Colonic mucosa (tissue), 4 donors: ENCODE measurements around the gene PROZ. TPM values are rescaled to one million over a fixed set of nuclear protein-coding genes. Genes with fewer than 3 reads are reported as not detected.

Experiments used
- DNase-seq: peaks from one replicate; pipeline ENCODE4 v3.0.0-alpha.2; 2020
- H3K27ac ChIP-seq: fragments of 200-600 bp; one replicate; pipeline ENCODE4 v1.8.0; 2021
- H3K27me3 ChIP-seq: fragments of 200-600 bp; one replicate; pipeline ENCODE4 v1.8.0; 2021
- H3K36me3 ChIP-seq: fragments of 200-600 bp; one replicate; pipeline ENCODE4 v1.8.0; 2021
- H3K4me1 ChIP-seq: fragments of 200-600 bp; one replicate; pipeline ENCODE4 v1.8.0; 2021; ENCODE audit warnings: mild to moderate bottlenecking
- H3K4me3 ChIP-seq: fragments of 200-600 bp; one replicate; pipeline ENCODE4 v1.8.0; 2021
- H3K9ac ChIP-seq, 2 donors: one replicate each; pipeline ENCODE4 v1.7.0; 2013; ENCODE audit warnings: control low read depth in 2 of 2, low read depth in 2 of 2, low read length in 2 of 2
- H3K9me3 ChIP-seq: fragments of 200-600 bp; one replicate; pipeline ENCODE4 v1.8.0; 2021
- CTCF ChIP-seq: fragments of 200-600 bp; IDR thresholded peaks from one replicate; pipeline ENCODE4 v1.8.0; 2022; ENCODE audit warnings: antibody characterized with exemption, mild to moderate bottlenecking
- intact Hi-C: fragments of 100-400 bp; cut with DNase I; formaldehyde crosslinking; loops from one replicate; pipeline ENCODE4 v1.14.1; 2022
- total RNA-seq, 2 donors: library from RNA; stranded (reverse); fragmentation: NEBNext Ultra II Directional in 1 of 2; extraction: Animal tissue kit (Norgen Biotek cat#: 25700) in 1 of 2; gene quantifications; one replicate each; pipeline ENCODE4 v1.2.1, GENCODE V29; 2021
- donor health status: healthy.
- donor health status: DM: no; HTN: no; CAD: no.
- donor health status: DM: no; HTN: no; CAD: no.

Gene PROZ
- total RNA-seq, 2 donors from 2014 or later = not detected

DNA sequence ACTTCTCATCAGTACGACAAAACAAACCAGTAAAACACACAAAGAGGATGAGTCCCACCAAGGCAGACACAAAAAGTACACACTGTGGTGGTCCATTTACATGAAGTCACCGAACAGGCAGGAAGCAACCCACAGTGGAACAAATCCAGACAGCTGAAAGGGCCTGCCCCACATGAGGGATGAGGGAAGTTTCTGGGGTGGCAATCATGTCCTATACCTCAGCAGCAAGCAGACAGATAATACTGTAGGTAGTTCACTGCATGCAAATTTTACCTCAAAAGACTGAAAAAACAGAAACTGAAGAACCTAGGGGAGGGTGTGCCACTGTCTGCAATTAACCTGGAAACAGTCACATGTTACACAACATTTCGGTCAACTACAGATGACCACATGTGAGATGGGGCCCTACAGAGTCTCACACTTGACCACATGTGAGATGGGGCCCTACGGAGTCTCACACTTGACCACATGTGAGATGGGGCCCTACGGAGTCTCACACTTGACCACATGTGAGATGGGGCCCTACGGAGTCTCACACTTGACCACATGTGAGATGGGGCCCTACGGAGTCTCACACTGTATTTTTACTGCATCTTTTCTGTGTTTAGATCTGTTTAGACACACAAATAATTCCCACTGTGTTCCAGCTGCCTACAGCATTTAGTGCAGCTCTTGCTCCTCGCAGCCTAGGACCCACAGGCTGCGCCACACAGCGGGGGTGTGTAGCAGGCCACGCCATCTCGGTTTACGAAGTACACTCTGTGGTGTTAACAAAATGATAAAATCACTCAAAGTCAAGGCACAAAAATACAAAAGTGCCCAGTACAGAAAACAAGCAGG lies 27.8 kb downstream of the PROZ start:
- H3K27me3 ChIP-seq = no peaks in the 10 kb centered on the region
- H3K9ac ChIP-seq = no peak overlapping the region
- DNase-seq = no peak
- H3K27ac ChIP-seq = no peak overlapping the region
- intact Hi-C loops = no loop called here
- no peak overlapping the region for H3K4me3 ChIP-seq
- H3K9me3 ChIP-seq = no peaks in the 10 kb centered on the region
- TF ChIP-seq CTCF = no peak
- H3K36me3 ChIP-seq = peaks cover 7% of the 10 kb centered on the region
- H3K4me1 ChIP-seq = no peaks in the 10 kb centered on the region

GRCh38 chr13:113187263-113187669 lies 28.8 kb downstream of the PROZ start:
- TF ChIP-seq CTCF = no peak
- Histone ChIP-seq H3K27me3 (no peaks in the 10 kb centered on the region), H3K36me3 (peaks cover 7% of the 10 kb centered on the region), H3K27ac (no peak overlapping the region), H3K9me3 (no peaks in the 10 kb centered on the region), H3K4me3 (no peak overlapping the region), H3K9ac (peak overlapping the region in 1 of 2 donors; percentile 3), H3K4me1 (no peaks in the 10 kb centered on the region)
- DNase-seq = peak; percentile 50
- intact Hi-C loops = no loop called here

DNA sequence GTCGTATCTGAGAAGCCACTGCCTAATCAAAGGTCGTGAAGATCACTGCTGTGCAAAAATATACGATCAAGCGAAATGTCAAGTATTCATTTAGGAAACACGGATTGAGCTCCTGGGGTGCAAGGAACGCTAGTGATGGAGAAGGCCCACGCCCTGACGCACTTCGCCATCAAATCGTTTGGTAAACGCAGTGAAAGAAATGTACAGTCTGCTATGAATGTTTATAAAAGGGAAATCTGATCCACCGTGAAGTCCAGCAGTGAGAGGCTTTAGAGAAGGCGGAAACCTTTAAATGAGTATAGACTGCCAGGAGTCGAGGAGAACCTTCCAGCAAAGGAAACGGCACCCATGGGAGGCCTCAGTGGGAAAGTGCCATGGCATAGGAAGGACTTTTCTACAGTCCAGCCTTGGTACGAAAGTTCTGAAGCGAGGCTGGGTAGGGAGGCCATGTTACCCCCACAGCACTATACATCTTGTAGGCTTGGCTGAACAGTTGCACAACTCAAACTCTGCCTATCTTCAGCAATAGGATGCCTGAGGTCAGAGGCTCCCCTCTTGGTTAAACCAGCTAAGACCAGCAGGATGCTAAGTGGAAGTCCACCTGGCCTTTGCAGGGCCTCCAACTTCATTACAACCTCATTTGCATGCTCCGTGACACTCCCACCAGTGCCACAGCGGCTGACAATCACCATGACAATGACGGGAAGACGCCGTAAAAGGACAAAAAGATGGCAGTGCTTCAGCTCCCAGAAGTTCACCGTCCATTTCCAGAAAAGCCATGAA lies 29.6 kb downstream of the PROZ start:
- TF ChIP-seq CTCF = no peak
- Histone ChIP-seq H3K9ac (no peak overlapping the region), H3K4me3 (no peak overlapping the region), H3K36me3 (peaks cover 7% of the 10 kb centered on the region), H3K27me3 (no peaks in the 10 kb centered on the region), H3K27ac (no peak overlapping the region), H3K4me1 (no peaks in the 10 kb centered on the region), H3K9me3 (no peaks in the 10 kb centered on the region)
- no peak for DNase-seq
- intact Hi-C loops = no loop called here

DNA sequence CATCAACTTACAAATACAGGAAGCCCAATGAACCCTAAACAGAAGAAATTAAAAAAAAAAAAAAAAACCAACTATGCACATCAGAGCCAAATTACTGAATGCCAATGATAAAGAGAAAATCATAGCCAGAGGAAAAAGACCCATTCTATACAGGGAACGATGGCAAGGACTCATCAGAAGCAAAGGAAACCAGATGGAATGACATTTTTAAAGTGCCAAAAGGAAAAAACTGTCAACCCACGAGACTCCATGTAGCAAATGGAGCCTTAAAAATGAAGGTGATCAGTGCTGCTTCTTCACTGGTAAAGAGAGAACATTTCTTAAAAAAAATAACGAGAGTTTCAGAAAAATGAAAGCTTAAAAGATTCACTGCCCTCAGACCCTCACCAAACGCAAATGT lies 31.7 kb downstream of the PROZ start:
- Histone ChIP-seq H3K27ac (no peak overlapping the region), H3K27me3 (no peaks in the 10 kb centered on the region), H3K4me1 (no peaks in the 10 kb centered on the region), H3K9me3 (no peaks in the 10 kb centered on the region), H3K4me3 (no peak overlapping the region), H3K9ac (no peak overlapping the region), H3K36me3 (peaks cover 6% of the 10 kb centered on the region)
- no peak for TF ChIP-seq CTCF
- no peak for DNase-seq
- intact Hi-C loops = no loop called here

DNA sequence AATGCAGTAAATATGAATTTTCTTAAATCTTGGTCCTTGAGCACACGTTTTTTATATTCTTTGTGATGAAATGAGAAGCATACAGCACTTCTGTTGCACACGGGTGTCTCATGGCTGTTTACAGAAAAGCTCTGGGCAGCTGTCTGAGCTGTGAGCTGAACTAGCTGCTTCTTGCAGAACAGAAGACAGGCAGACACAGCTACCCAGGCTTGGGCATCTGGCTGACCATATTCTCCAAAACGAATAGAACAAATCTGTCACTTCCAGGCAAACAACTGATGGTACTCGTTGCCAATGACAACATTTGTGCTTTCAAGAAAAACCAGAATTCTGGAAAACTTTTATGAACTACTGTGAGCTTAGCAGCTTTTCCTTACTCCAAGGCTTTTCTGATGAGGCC lies 33.8 kb downstream of the PROZ start:
- Histone ChIP-seq H3K4me3 (no peak overlapping the region), H3K36me3 (peaks cover 7% of the 10 kb centered on the region), H3K9ac (no peak overlapping the region), H3K27ac (no peak overlapping the region), H3K4me1 (no peaks in the 10 kb centered on the region), H3K9me3 (no peaks in the 10 kb centered on the region), H3K27me3 (no peaks in the 10 kb centered on the region)
- intact Hi-C loops = no loop called here
- DNase-seq = no peak
- TF ChIP-seq CTCF = no peak
